Bronchial epithelial cell (primary cell): Measurements from ENCODE around the gene EEF2. TPM values are rescaled to one million over a fixed set of nuclear protein-coding genes. Genes with fewer than 3 reads are reported as not detected.

Experiments
- DNase-seq: peaks from one replicate; pipeline ENCODE4 v3.0.0-alpha.2; 2010; ENCODE audit warnings: low read depth
- FAIRE-seq: peaks from 2 replicates; lab custom pipeline; 2011; peaks lifted over from hg19 to GRCh38; lab: Jason Lieb, UNC
- H3K27me3 ChIP-seq: 2 replicates; pipeline ENCODE4 v1.5.1; 2011; ENCODE audit warnings: low read length; ENCODE audit not compliant: control insufficient read depth, insufficient read depth
- H3K36me3 ChIP-seq: 2 replicates; pipeline ENCODE4 v1.5.1; 2011; ENCODE audit warnings: low read length; ENCODE audit not compliant: control insufficient read depth, insufficient read depth
- H3K4me3 ChIP-seq: 2 replicates; pipeline ENCODE4 v1.5.1; 2011; ENCODE audit warnings: mild to moderate bottlenecking, low read depth, low read length, control low read depth
- total RNA-seq: library from RNA; depleted of rRNA; stranded (reverse); fragments of >200 nt; gene quantifications from 2 replicates; pipeline ENCODE4 v1.2.1, GENCODE V29; 2014
- TF ChIP-seq, protein P1 (sequence below): IDR thresholded peaks from 2 replicates; pipeline ENCODE4 v1.5.1; 2011; ENCODE audit warnings: mild to moderate bottlenecking, moderate library complexity, low read length, control low read depth, inconsistent platforms; ENCODE audit not compliant: insufficient read depth, severe bottlenecking

The EEF2 gene
- total RNA-seq, 1 donor from 2014 or later, result 4,680 TPM

DNA sequence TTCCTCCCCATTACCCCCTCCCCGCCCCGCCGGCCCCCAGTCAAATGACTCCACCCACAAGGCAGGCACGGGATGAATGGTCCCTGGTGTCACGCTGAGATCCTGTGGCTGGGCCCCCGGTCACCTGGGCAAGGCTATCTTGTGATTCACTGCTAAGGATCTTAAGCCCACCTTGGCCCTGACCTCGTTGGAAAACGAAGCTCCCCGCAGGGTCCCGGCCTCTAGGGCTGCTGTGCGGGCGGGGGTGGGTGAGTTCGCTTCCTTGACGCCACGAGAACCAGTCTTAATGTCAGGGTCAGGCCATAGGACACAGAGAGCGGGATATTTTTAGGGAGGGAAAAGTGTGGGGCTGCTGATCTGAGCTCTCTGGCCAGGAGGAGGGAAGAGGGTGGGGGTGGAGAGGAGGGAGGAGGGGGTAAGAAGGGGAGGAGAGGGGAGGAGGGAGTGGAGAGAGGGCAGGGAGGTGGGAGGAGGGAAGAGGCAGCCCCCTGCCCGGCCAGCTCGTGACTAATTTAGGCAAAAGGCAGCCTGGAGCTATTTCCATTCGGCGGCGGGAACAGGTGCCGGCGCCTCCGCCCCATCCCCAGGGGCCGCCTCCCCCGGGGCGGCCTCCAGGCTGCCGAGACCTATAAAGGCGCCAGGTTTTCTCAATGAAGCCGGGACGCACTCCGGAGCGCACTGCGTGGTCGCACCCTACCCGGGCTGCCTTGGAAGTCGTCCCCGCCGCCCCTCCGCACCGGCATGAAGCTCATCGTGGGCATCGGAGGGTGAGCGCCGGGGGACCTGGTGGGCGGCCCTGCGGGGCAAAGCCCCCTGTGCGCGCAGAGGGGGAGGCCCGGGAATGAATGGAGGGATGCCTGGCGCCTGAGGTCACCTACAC is 52.1 kb downstream of the EEF2 start, which contains the start of gene NMRK2:
Gene NMRK2 (plus strand): TSS at position 139 of the 880 bp plus-strand sequence. CDS start 603 bp downstream, at position 742.
- no peaks in the 10 kb centered on the region for H3K36me3 ChIP-seq
- FAIRE-seq, result no peak
- TF ChIP-seq, protein P1, sequence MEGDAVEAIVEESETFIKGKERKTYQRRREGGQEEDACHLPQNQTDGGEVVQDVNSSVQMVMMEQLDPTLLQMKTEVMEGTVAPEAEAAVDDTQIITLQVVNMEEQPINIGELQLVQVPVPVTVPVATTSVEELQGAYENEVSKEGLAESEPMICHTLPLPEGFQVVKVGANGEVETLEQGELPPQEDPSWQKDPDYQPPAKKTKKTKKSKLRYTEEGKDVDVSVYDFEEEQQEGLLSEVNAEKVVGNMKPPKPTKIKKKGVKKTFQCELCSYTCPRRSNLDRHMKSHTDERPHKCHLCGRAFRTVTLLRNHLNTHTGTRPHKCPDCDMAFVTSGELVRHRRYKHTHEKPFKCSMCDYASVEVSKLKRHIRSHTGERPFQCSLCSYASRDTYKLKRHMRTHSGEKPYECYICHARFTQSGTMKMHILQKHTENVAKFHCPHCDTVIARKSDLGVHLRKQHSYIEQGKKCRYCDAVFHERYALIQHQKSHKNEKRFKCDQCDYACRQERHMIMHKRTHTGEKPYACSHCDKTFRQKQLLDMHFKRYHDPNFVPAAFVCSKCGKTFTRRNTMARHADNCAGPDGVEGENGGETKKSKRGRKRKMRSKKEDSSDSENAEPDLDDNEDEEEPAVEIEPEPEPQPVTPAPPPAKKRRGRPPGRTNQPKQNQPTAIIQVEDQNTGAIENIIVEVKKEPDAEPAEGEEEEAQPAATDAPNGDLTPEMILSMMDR, result no peak

GRCh38 chr19:3931041-3931440 is 54.2 kb downstream of the EEF2 start:
- Histone ChIP-seq H3K36me3 (no peaks in the 10 kb centered on the region), H3K27me3 (peaks cover 6% of the 10 kb centered on the region), H3K4me3 (no peak overlapping the region)
- DNase-seq (no peak), FAIRE-seq (no peak)
- TF ChIP-seq, protein P1, result no peak

More for the DNA sequence above, 52.1 kb downstream of the EEF2 start, which contains the start of gene NMRK2:
- Histone ChIP-seq H3K4me3 (no peak within 1 kb of the TSS), H3K27me3 (peaks cover 6% of the 10 kb centered on the region)
- no peak for DNase-seq

Other genes starting within 250 kb of the EEF2 start
- 11.3 and 17.8 TPM in 2 replicates for gene APBA3, start 223.8 kb downstream of the EEF2 start, total RNA-seq
- gene MRPL54, start 222.8 kb downstream of the EEF2 start, total RNA-seq, result 84.8 and 87.3 TPM in 2 replicates
- gene RAX2, start 213.2 kb downstream of the EEF2 start, total RNA-seq, result not detected in 2 replicates
- not detected in 2 replicates for gene MATK, start 199.1 kb downstream of the EEF2 start, total RNA-seq
- gene ZFR2, start 116.4 kb downstream of the EEF2 start, total RNA-seq, result not detected in 2 replicates
- not detected in 2 replicates for gene ATCAY, start 104.8 kb downstream of the EEF2 start, total RNA-seq
- gene NMRK2, start 52.4 kb downstream of the EEF2 start, total RNA-seq, result not detected in 2 replicates
- 105 and 128 TPM in 2 replicates for gene DAPK3, start 14.4 kb downstream of the EEF2 start, total RNA-seq
- gene PIAS4, start 22.3 kb upstream of the EEF2 start, total RNA-seq, result 10.0 and 24.2 TPM in 2 replicates
- gene ZBTB7A, start 81.4 kb upstream of the EEF2 start, total RNA-seq, result 15.3 and 29.2 TPM in 2 replicates
- 116 and 178 TPM in 2 replicates for gene MAP2K2, start 138.7 kb upstream of the EEF2 start, total RNA-seq
- not detected in 2 replicates for gene CREB3L3, start 168.2 kb upstream of the EEF2 start, total RNA-seq
- 11.8 and 14.6 TPM in 2 replicates for gene SIRT6, start 197.1 kb upstream of the EEF2 start, total RNA-seq
- gene ANKRD24, start 197.2 kb upstream of the EEF2 start, total RNA-seq, result 0.26 TPM in 2 replicates
- not detected in 2 replicates for gene EBI3, start 244.1 kb upstream of the EEF2 start, total RNA-seq